Epithelial cell of esophagus (primary cell): ENCODE data around the gene ADAM30.

Experiments used
- DNase-seq: peaks from one replicate; pipeline ENCODE4 v3.0.0; 2010; ENCODE audit warnings: low read depth
- H3K4me3 ChIP-seq: 2 replicates; pipeline ENCODE4 v1.5.1; 2011; ENCODE audit warnings: mild to moderate bottlenecking, low read length, control low read depth
- TF ChIP-seq, protein P1 (sequence below): IDR thresholded peaks from 2 replicates; pipeline ENCODE4 v1.5.1; 2011; ENCODE audit warnings: low read depth, mild to moderate bottlenecking, low read length, control low read depth, inconsistent platforms; ENCODE audit not compliant: insufficient read depth; ENCODE audit errors: missing control alignments

Gene ADAM30

DNA sequence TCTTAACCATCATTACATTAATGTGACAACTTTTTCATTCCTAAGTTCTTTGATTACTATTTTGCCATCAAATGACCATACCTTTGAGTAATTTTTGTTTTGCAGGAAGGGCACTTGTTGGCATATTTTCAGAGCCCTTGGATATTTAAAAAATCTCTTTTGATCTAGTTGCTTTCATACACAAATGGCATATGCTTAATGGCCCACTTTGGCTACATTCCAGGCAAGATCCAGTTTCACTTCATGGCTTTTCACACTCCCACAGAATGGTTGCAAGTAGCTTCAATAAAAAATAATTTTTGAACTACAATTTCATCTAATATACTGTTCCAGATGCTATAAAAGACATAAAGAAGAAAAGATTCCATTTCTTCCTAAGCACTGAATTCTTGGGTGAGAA is 18.1 kb downstream of the ADAM30 start:
- H3K4me3 ChIP-seq, result no peak overlapping the region
- DNase-seq, result no peak
- TF ChIP-seq, protein P1, sequence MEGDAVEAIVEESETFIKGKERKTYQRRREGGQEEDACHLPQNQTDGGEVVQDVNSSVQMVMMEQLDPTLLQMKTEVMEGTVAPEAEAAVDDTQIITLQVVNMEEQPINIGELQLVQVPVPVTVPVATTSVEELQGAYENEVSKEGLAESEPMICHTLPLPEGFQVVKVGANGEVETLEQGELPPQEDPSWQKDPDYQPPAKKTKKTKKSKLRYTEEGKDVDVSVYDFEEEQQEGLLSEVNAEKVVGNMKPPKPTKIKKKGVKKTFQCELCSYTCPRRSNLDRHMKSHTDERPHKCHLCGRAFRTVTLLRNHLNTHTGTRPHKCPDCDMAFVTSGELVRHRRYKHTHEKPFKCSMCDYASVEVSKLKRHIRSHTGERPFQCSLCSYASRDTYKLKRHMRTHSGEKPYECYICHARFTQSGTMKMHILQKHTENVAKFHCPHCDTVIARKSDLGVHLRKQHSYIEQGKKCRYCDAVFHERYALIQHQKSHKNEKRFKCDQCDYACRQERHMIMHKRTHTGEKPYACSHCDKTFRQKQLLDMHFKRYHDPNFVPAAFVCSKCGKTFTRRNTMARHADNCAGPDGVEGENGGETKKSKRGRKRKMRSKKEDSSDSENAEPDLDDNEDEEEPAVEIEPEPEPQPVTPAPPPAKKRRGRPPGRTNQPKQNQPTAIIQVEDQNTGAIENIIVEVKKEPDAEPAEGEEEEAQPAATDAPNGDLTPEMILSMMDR, result no peak

DNA sequence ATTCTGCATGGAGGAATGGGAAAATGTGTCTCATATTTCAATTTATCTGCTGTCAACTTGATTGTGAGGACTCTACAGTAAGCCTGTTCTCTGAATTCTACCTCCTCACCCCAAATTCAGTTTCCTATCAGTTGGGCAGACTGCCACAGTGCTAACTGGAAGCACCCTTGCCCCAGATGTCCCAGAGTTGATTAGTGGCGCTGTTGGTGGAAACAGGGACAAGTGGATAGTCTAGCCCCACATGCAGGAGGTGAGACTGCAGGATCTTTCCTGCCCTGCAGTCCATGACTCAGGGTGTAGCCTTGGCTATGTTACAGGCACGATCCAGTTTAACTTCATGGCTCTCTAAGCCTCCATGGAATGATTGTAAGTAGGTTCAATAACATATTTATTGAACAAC is 22.1 kb downstream of the ADAM30 start:
- no peak overlapping the region for H3K4me3 ChIP-seq
- no peak for DNase-seq
- TF ChIP-seq, protein P1, result no peak

DNA sequence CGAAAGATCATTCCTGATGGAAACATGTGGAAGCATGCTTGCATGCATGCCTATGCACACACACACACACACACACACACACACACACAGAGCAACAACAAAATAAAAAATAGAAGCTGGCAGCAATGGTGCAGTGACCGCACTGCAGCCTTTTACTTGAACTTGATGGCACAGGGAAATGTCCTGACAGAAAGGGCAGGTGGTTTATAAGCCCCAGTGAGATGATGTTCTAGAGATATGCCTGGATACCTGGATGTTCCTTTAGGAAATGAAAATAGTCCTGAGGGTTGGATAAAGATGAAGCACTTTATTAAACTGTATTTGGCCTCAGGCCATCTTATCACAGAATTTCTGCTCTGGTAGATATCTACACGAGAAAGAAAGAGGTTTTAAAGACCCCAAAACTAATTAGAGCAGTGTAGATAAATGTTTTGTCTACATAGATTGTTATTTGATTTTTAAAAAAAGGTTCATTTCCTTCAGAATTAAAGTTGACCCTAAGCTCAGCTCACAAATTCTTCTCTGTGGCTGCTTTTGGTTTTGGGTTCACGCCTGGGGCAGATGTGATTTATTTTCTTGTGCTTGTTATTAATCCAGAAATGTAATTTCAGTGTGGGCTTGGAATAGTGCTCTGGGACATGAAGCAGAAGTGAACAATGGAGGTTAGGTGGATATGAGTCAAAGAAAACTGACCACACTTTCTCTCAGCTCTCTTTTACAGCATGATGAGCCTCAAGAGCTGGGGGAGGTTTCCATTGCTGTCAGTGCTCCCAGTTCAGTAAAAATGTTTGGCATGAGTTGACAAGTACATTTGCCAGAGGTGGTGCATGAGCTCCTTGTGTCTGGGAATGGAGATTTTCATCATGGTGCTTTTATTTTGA is 22.9 kb downstream of the ADAM30 start:
- TF ChIP-seq, protein P1, result no peak
- no peak overlapping the region for H3K4me3 ChIP-seq
- DNase-seq, result peak; percentile 27

DNA sequence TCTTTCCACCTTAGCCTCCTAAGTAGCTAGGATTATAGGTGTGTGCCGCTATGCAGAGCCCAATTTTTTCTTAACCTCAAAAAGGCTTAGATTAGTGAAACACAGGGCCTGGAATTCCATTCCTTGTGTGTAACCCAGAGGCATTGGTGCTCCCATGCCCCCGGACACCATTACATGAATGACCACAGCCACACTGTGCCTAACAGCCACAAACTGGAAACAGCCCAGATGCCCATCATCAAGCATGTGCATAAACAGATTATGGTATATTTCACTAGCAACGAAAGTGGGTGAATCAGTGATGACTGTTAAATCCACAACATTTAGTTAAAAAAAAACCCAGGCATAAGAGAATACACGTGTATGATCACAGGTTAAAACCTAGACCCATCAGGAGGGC is 24.4 kb downstream of the ADAM30 start:
- TF ChIP-seq, protein P1, result no peak
- H3K4me3 ChIP-seq, result no peak overlapping the region
- DNase-seq, result no peak

DNA sequence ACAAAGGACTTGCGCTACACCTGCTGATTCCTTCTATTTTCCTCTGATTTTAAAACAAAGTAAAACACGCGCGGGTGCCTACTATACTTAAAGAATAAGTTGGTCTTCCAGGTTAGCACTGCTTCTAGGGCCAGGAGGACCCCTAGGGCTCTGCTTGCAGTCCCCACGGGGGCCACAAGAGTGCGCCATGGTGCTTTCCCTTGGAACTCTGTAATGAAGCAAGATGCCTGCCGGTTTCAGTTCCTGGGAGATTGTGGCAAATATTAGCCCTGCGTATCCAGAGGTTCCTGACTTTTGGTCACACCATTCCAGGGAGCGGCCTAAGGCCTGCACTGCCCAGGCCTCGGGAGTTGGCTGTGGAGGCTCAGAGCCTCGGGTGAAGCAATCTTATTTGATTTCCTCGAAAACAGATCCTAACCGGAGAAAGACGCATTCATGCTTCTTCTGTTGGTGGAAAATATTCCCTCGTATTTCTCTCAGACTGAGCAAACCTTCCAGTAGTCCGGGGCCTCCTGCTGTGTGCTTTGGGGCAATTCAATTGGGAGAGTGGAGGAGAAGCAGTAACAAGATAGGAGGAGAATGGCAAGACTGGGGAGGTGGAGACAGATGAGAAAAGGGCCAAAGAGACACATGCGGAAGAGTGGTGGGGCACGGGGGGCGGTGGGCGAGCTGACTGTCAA is 25.3 kb downstream of the ADAM30 start:
- DNase-seq, result peak; percentile 70
- no peak overlapping the region for H3K4me3 ChIP-seq
- TF ChIP-seq, protein P1, result peak; percentile 98

DNA sequence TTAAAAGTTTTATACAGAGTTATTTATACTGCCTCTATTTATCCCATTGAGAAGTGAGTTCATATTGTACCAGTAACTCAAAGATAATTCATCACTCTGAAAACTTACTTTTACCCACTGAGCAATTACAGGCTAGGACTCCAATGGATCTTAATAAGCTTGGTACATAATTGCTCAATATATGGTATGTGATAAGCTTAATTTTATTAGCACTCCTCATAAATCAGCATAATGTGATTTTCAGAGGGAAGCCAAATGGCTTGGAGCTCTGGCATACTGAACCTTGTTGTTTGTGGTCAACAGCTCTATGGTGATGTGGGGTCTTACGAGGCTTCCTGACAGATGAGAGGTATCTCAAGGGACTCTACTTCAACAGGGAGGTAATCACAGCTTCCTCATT is 26.3 kb downstream of the ADAM30 start:
- no peak for DNase-seq
- H3K4me3 ChIP-seq, result no peak overlapping the region
- TF ChIP-seq, protein P1, result no peak
